Activated CD8-positive, alpha-beta memory T cell treated with anti-CD3 and anti-CD28 coated beads, Interleukin-2, amount 50 U/mL, for 1 hour (primary cell): Measurements from ENCODE around the gene CTSH.
"Not testable (repeated sequence)": the region's sequence is repeated elsewhere in the genome, so short reads cannot be mapped to it uniquely, and the experiment has no call there.

Source experiments
- DNase-seq: peaks from one replicate; pipeline ENCODE4 v3.0.0-alpha.2; 2020; ENCODE audit errors: extremely low read depth

CTSH gene

GRCh38 chr15:78942741-78943140 lies 2.1 kb downstream of the CTSH start:
- no peak for DNase-seq

GRCh38 chr15:78938658-78939488 lies 6.0 kb downstream of the CTSH start:
- no peak for DNase-seq

GRCh38 chr15:78937132-78937739 lies 7.6 kb downstream of the CTSH start:
- no peak for DNase-seq

GRCh38 chr15:78934655-78935023 lies 10.2 kb downstream of the CTSH start:
- no peak for DNase-seq

- DNase-seq = no peak
Observed at GRCh38 chr15:78933823-78934654, 10.8 kb downstream of the CTSH start.

- no peak for DNase-seq
Observed at GRCh38 chr15:78933187-78933822, 11.5 kb downstream of the CTSH start.

GRCh38 chr15:78932258-78932808 lies 12.5 kb downstream of the CTSH start:
- DNase-seq = no peak

GRCh38 chr15:78931439-78932257 lies 13.2 kb downstream of the CTSH start:
- no peak for DNase-seq

- no peak for DNase-seq
Observed at GRCh38 chr15:78930577-78931388, 14.1 kb downstream of the CTSH start.

GRCh38 chr15:78929536-78930264 lies 15.1 kb downstream of the CTSH start:
- no peak for DNase-seq

- DNase-seq = no peak
Observed at GRCh38 chr15:78928616-78929093, 16.2 kb downstream of the CTSH start.

- not testable (repeated sequence) for DNase-seq
Observed at GRCh38 chr15:78928176-78928575, 16.7 kb downstream of the CTSH start.

- no peak for DNase-seq
Observed at GRCh38 chr15:78927077-78927790, 17.6 kb downstream of the CTSH start.

GRCh38 chr15:78925956-78926743 lies 18.7 kb downstream of the CTSH start:
- DNase-seq = no peak

GRCh38 chr15:78925076-78925624 lies 19.7 kb downstream of the CTSH start:
- no peak for DNase-seq

GRCh38 chr15:78923480-78924360 lies 21.1 kb downstream of the CTSH start:
- no peak for DNase-seq
